Spleen (tissue), 7 donors: ENCODE measurements around the gene SETD1A.

Source experiments
- CTCF ChIP-seq, 11 experiments: fragments of 200-600 bp in 7 of 11; fragments of 450-650 bp in 4 of 11; sonication (generic) in 4 of 11; IDR thresholded peaks in 8 of 11; conservative IDR thresholded peaks in 3 of 11; 1 replicate in 7 of 11; 2 replicates in 4 of 11; pipeline versions ENCODE4 v1.4.0 to v1.8.0; 2016 to 2021; ENCODE audit warnings: antibody characterized with exemption in 11 of 11, inconsistent platforms in 4 of 11, mild to moderate bottlenecking in 1 of 11
- POLR2A ChIP-seq, 3 donors: fragments of 450-650 bp; IDR thresholded peaks; one replicate each; pipeline ENCODE4 v1.5.1; 2017; ENCODE audit warnings: antibody characterized with exemption in 3 of 3, mild to moderate bottlenecking in 1 of 3
- donor health status: DM: no; HTN: no; CAD: no; lungs with moderate emphysema.
- donor health status: DM: no; HTN: no; CAD: no.
- donor health status: DM: no; HTN: no; CAD: no.

GRCh38 chr16:30997725-30998711 is 40.5 kb downstream of the SETD1A start:
- TF ChIP-seq CTCF (IDR thresholded peaks at IDR 0.05 in 8 of 11, conservative IDR thresholded peaks at IDR 0.05 in 3 of 11) (no peak), POLR2A (IDR thresholded peaks at IDR 0.05) (no peak)
